WTC11 (cell line): ENCODE measurements around the gene UBASH3B. TPM values are rescaled to one million over a fixed set of nuclear protein-coding genes. Genes with fewer than 3 reads are reported as not detected.

Source experiments
- ATAC-seq: fragments of 200-7000 bp; cut with Tn5 transposase; 2 replicates; pipeline ENCODE4 v1.10.0; 2021; ENCODE audit warnings: mild to moderate bottlenecking, moderate library complexity
- CTCF ChIA-PET: fragments of 300-600 bp; sonication (Branson Sonifier 250); formaldehyde crosslinking; loops from one replicate; lab custom pipeline; 2021; ENCODE audit warnings: antibody characterized with exemption; lab: Charles Lee
- POLR2A ChIA-PET: fragments of 350-600 bp; sonication (Branson Sonifier 250); formaldehyde crosslinking; loops from one replicate; lab custom pipeline; 2021; ENCODE audit warnings: antibody characterized with exemption; lab: Charles Lee
- DNase-seq: peaks from one replicate; pipeline ENCODE4 v3.0.0; 2021; ENCODE audit warnings: low spot score
- H3K27ac Mint-ChIP-seq: 2 replicates; pipeline ENCODE4 v1.8.0; 2021; ENCODE audit warnings: mixed read lengths
- H3K27me3 Mint-ChIP-seq: 2 replicates; pipeline ENCODE4 v1.8.0; 2021; ENCODE audit warnings: low read depth, mild to moderate bottlenecking, moderate library complexity, mixed read lengths
- H3K36me3 Mint-ChIP-seq: 2 replicates; pipeline ENCODE4 v1.8.0; 2021; ENCODE audit warnings: mixed read lengths
- H3K4me1 Mint-ChIP-seq: 2 replicates; pipeline ENCODE4 v1.8.0; 2022; ENCODE audit warnings: mixed read lengths
- H3K4me3 Mint-ChIP-seq: 2 replicates; pipeline ENCODE4 v1.8.0; 2021; ENCODE audit warnings: mild to moderate bottlenecking, moderate library complexity, mixed read lengths
- H3K9me3 Mint-ChIP-seq: 2 replicates; pipeline ENCODE4 v1.8.0; 2021; ENCODE audit warnings: mixed read lengths
- ATF1 ChIP-seq: sonication (generic); formaldehyde crosslinking; IDR thresholded peaks from 2 replicates; pipeline ENCODE4 v1.8.1; 2023; ENCODE audit warnings: mild to moderate bottlenecking, moderate library complexity, missing genetic modification reagents
- CBFB ChIP-seq: sonication (generic); formaldehyde crosslinking; IDR thresholded peaks from 2 replicates; pipeline ENCODE4 v1.8.1; 2022; ENCODE audit warnings: mild to moderate bottlenecking, low read depth, missing genetic modification reagents
- CREM ChIP-seq: sonication (generic); formaldehyde crosslinking; IDR thresholded peaks from 2 replicates; pipeline ENCODE4 v1.8.1; 2022; ENCODE audit warnings: mild to moderate bottlenecking, missing genetic modification reagents, moderate library complexity
- ESRRA ChIP-seq: sonication (generic); formaldehyde crosslinking; IDR thresholded peaks from 2 replicates; pipeline ENCODE4 v1.8.1; 2022; ENCODE audit warnings: mild to moderate bottlenecking, missing genetic modification reagents, borderline replicate concordance
- FOXK1 ChIP-seq: sonication (generic); formaldehyde crosslinking; IDR thresholded peaks from 2 replicates; pipeline ENCODE4 v1.8.0; 2022; ENCODE audit warnings: mild to moderate bottlenecking, moderate library complexity, missing genetic modification reagents
- NR3C1 ChIP-seq: sonication (generic); formaldehyde crosslinking; conservative IDR thresholded peaks from 2 replicates; pipeline ENCODE4 v1.8.1; 2023; ENCODE audit warnings: low read depth, mild to moderate bottlenecking, missing genetic modification reagents
- PRDM15 ChIP-seq: sonication (generic); formaldehyde crosslinking; IDR thresholded peaks from 2 replicates; pipeline ENCODE4 v1.8.0; 2022; ENCODE audit warnings: missing genetic modification reagents
- TEAD1 ChIP-seq: sonication (generic); formaldehyde crosslinking; IDR thresholded peaks from 2 replicates; pipeline ENCODE4 v1.8.0; 2022; ENCODE audit warnings: mild to moderate bottlenecking, missing genetic modification reagents
- ZNF232 ChIP-seq: sonication (generic); formaldehyde crosslinking; IDR thresholded peaks from 2 replicates; pipeline ENCODE4 v1.8.0; 2022; ENCODE audit warnings: mild to moderate bottlenecking, missing genetic modification reagents
- ZNF281 ChIP-seq: sonication (generic); formaldehyde crosslinking; IDR thresholded peaks from 2 replicates; pipeline ENCODE4 v1.8.0; 2023; ENCODE audit warnings: mild to moderate bottlenecking, missing genetic modification reagents
- ZNF423 ChIP-seq: fragments of 250-450 bp; sonication (Bioruptor Pico); IDR thresholded peaks from 2 replicates; pipeline ENCODE4 v2.1.2; 2022; ENCODE audit warnings: mild to moderate bottlenecking, moderate library complexity
- ZNF532 ChIP-seq: fragments of 250-450 bp; sonication (Bioruptor Pico); IDR thresholded peaks from 2 replicates; pipeline ENCODE4 v1.9.0; 2021; ENCODE audit warnings: mild to moderate bottlenecking, borderline replicate concordance
- total RNA-seq: library from RNA; stranded (reverse); gene quantifications from 3 replicates; pipeline ENCODE4 v1.2.3, GENCODE V29; 2021
- TF ChIP-seq, protein P1 (sequence below): fragments of 250-450 bp; sonication (Bioruptor Pico); conservative IDR thresholded peaks from 2 replicates; pipeline ENCODE4 v1.9.0; 2021; ENCODE audit warnings: mild to moderate bottlenecking
- TF ChIP-seq, protein P2 (sequence below): sonication (generic); formaldehyde crosslinking; IDR thresholded peaks from 2 replicates; pipeline ENCODE4 v1.8.1; 2023; ENCODE audit warnings: mild to moderate bottlenecking, missing genetic modification reagents, borderline replicate concordance

The UBASH3B gene
- total RNA-seq, 1 experiment from 2014 or later: 21.1 TPM

DNA sequence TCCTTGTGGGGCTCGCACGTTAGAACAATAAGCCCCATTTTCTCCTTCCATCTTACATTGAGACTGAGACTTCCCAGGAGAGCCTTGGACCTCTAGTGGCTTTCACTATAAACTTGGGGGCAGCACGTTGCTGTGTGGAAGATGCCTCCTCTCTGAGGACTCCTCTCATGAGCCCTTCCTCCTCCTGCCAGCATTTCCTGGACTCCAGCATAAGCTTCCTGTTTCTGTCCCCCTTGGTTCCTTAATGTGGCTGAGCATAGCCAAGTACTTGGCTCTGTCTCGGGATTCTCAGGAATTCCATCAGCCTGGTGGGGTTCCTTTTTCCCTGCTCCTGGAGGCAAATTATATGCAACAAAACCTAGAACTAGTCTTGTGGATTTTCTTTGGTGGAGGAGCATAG, 38.8 kb upstream of the UBASH3B start:
- H3K27ac Mint-ChIP-seq: no peak overlapping the region
- no peaks in the 10 kb centered on the region for H3K27me3 Mint-ChIP-seq
- H3K36me3 Mint-ChIP-seq: no peaks in the 10 kb centered on the region; the same call in 1 of the 2 replicates
- no peak for DNase-seq
- ChIA-PET POLR2A (no interaction called here), CTCF (interaction anchor here (0.6 to 1.0 kb wide), 2 partner anchors 13 to 20 kb away, joined by 3 to 5 read pairs; no protein-coding TSS in a partner anchor)
- TF ChIP-seq, protein P1, sequence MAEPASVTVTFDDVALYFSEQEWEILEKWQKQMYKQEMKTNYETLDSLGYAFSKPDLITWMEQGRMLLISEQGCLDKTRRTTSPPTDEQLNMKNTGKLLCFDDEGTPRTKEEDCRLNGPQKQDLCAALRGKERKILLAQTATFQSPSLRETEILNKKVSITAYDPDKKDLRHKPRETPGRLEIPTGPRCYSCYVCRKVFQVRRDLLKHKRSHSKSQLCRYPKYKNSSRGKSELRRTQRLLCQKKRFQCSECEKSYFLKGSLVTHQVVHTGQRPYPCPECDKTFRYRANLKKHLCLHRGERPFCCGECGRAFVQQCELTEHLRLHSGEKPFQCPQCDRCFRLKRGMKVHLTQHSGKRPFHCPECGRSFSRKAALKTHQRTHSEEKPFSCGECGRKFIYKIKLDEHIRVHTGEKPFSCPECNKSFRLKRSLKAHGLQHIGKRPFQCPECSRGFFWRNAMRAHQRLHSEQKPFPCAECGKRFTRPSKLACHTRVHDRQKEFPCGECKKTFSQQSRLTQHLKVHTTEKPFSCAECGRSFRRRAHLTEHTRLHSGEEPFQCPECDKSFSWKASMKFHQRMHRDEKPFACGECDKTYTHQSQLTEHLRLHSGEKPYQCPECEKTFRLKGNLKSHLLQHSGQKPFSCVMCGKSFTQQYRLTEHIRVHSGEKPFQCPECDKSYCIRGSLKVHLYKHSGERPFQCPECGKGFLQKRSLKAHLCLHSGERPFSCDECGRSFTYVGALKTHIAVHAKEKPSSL: no peak
- TF ChIP-seq FOXK1 (no peak), ZNF281 (no peak), ATF1 (CRISPR knock-in tag) (no peak), ESRRA (CRISPR knock-in tag) (no peak), TEAD1 (CRISPR knock-in tag) (no peak), ZNF532 (no peak), ZNF232 (CRISPR knock-in tag) (no peak), NR3C1 (no peak), CBFB (CRISPR knock-in tag) (no peak), ZNF423 (no peak), CREM (CRISPR knock-in tag) (no peak), PRDM15 (no peak)
- TF ChIP-seq, protein P2, sequence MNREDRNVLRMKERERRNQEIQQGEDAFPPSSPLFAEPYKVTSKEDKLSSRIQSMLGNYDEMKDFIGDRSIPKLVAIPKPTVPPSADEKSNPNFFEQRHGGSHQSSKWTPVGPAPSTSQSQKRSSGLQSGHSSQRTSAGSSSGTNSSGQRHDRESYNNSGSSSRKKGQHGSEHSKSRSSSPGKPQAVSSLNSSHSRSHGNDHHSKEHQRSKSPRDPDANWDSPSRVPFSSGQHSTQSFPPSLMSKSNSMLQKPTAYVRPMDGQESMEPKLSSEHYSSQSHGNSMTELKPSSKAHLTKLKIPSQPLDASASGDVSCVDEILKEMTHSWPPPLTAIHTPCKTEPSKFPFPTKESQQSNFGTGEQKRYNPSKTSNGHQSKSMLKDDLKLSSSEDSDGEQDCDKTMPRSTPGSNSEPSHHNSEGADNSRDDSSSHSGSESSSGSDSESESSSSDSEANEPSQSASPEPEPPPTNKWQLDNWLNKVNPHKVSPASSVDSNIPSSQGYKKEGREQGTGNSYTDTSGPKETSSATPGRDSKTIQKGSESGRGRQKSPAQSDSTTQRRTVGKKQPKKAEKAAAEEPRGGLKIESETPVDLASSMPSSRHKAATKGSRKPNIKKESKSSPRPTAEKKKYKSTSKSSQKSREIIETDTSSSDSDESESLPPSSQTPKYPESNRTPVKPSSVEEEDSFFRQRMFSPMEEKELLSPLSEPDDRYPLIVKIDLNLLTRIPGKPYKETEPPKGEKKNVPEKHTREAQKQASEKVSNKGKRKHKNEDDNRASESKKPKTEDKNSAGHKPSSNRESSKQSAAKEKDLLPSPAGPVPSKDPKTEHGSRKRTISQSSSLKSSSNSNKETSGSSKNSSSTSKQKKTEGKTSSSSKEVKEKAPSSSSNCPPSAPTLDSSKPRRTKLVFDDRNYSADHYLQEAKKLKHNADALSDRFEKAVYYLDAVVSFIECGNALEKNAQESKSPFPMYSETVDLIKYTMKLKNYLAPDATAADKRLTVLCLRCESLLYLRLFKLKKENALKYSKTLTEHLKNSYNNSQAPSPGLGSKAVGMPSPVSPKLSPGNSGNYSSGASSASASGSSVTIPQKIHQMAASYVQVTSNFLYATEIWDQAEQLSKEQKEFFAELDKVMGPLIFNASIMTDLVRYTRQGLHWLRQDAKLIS: no peak
- no peaks in the 10 kb centered on the region for H3K4me1 Mint-ChIP-seq
- no peak overlapping the region for H3K4me3 Mint-ChIP-seq
- peaks cover 28% of the 10 kb centered on the region for H3K9me3 Mint-ChIP-seq
- peak; percentile 39; the same call in 1 of the 2 replicates for ATAC-seq
